ENCODE data around the gene LTBP2.

Gene LTBP2

GRCh38 chr14:74574090-74574433 is 38.0 kb downstream of the LTBP2 start:
- ChIA-PET CTCF (interaction anchor here (0.6 to 4.0 kb wide), 10 partner anchors 11 to 263 kb away, joined by 3 to 20 read pairs (median 3); partner anchors contain the start of genes LTBP2 and VRTN), POLR2A (interaction anchor here (0.9 to 1.3 kb wide), 2 partner anchors 20 to 190 kb away, joined by 4 read pairs; no protein-coding TSS in a partner anchor)
- Histone ChIP-seq H3K9me3 (ENCODE audit: control insufficient read depth, insufficient read depth, low read depth, low read length) (no peaks in the 10 kb centered on the region), H3K4me1 (ENCODE audit: control insufficient read depth, insufficient read depth, low read length) (peaks cover 16% of the 10 kb centered on the region), H3K4me3 (ENCODE audit: low read depth, low read length) (no peak overlapping the region), H3K36me3 (ENCODE audit: control insufficient read depth in 2 of 2, insufficient read depth in 1 of 2, low read length in 2 of 2) (no peaks in the 10 kb centered on the region), H3K27ac (ENCODE audit: extremely low read depth, low read depth, low read length) (no peak overlapping the region)
- TF ChIP-seq SCRT2 (tag by site-specific recombination; IDR thresholded peaks at IDR 0.05) (no peak), ZNF558 (tag by site-specific recombination; IDR thresholded peaks at IDR 0.05) (no peak), ATF2 (tag by site-specific recombination; IDR thresholded peaks at IDR 0.05; ENCODE audit: low read depth) (no peak), WT1 (tag by site-specific recombination; IDR thresholded peaks at IDR 0.05) (no peak), ZNF121 (tag by site-specific recombination; IDR thresholded peaks at IDR 0.05) (no peak), ZBTB6 (tag by site-specific recombination; IDR thresholded peaks at IDR 0.05) (no peak), ZNF148 (tag by site-specific recombination; IDR thresholded peaks at IDR 0.05; ENCODE audit: borderline replicate concordance) (no peak), MYNN (tag by site-specific recombination; IDR thresholded peaks at IDR 0.05; ENCODE audit: borderline replicate concordance) (no peak), ZNF302 (tag by site-specific recombination; IDR thresholded peaks at IDR 0.05; ENCODE audit: low read depth) (no peak), ZBTB26 (tag by site-specific recombination; optimal IDR thresholded peaks at IDR 0.05) (no peak), ZNF548 (tag by site-specific recombination; IDR thresholded peaks at IDR 0.05) (no peak), ZNF416 (tag by site-specific recombination; IDR thresholded peaks at IDR 0.05) (no peak)

GRCh38 chr14:74573421-74574089 is 38.5 kb downstream of the LTBP2 start:
- ChIA-PET CTCF (interaction anchor here (0.5 to 4.0 kb wide), 14 partner anchors 8 to 275 kb away, joined by 3 to 20 read pairs (median 4); partner anchors contain the start of genes LTBP2 and VRTN), POLR2A (interaction anchor here (1.1 to 1.3 kb wide), 3 partner anchors 35 to 191 kb away, joined by 4 to 5 read pairs (median 4); partner anchors contain the start of genes ISCA2 and NPC2)
- Histone ChIP-seq H3K9me3 (ENCODE audit: control insufficient read depth, insufficient read depth, low read depth, low read length) (no peaks in the 10 kb centered on the region), H3K4me3 (ENCODE audit: low read depth, low read length) (no peak overlapping the region), H3K36me3 (ENCODE audit: control insufficient read depth in 2 of 2, insufficient read depth in 1 of 2, low read length in 2 of 2) (no peaks in the 10 kb centered on the region), H3K27ac (ENCODE audit: extremely low read depth, low read depth, low read length) (peak overlapping the region; percentile 78; the same call in 1 of the 2 replicates), H3K4me1 (ENCODE audit: control insufficient read depth, insufficient read depth, low read length) (peaks cover 16% of the 10 kb centered on the region)
- no peak for TF ChIP-seq HOXD13 (CRISPR knock-in tag; IDR thresholded peaks at IDR 0.05; ENCODE audit: borderline replicate concordance)
- TF ChIP-seq SCRT2 (tag by site-specific recombination; IDR thresholded peaks at IDR 0.05), result peak; percentile 90
